ENCODE measurements around the gene IL10RB.

DNA sequence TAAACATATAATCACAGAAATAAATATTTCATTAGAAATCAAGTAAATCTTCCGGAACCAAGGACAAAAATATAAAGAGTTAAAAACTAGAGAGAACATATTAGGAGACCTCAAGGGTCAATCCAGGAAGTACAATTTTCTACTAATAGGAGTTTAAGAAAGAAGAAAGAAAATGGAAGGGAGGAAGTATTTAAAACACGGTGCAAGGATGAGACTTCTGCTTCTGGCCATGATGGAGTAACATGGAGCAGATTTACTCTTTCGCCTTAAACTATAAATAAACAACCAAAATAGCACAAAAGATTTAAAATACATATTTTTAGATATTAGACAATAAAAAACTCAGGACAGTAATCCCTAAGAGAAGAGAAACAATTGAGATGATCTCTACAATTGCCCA, 46.0 kb downstream of the IL10RB start:
- TF ChIP-seq, protein P1, sequence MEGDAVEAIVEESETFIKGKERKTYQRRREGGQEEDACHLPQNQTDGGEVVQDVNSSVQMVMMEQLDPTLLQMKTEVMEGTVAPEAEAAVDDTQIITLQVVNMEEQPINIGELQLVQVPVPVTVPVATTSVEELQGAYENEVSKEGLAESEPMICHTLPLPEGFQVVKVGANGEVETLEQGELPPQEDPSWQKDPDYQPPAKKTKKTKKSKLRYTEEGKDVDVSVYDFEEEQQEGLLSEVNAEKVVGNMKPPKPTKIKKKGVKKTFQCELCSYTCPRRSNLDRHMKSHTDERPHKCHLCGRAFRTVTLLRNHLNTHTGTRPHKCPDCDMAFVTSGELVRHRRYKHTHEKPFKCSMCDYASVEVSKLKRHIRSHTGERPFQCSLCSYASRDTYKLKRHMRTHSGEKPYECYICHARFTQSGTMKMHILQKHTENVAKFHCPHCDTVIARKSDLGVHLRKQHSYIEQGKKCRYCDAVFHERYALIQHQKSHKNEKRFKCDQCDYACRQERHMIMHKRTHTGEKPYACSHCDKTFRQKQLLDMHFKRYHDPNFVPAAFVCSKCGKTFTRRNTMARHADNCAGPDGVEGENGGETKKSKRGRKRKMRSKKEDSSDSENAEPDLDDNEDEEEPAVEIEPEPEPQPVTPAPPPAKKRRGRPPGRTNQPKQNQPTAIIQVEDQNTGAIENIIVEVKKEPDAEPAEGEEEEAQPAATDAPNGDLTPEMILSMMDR (optimal IDR thresholded peaks at IDR 0.05 in 1 of 3, IDR thresholded peaks at IDR 0.05 in 1 of 3, conservative IDR thresholded peaks at IDR 0.05 in 1 of 3; ENCODE audit: extremely low read depth in 1 of 3, insufficient read depth in 2 of 3, low read length in 3 of 3) = no peak
- TF ChIP-seq EZH2 (IDR thresholded peaks at IDR 0.05; ENCODE audit: low read length) = no peak
